ENCODE data around the gene HEATR1. TPM values are rescaled to one million over a fixed set of nuclear protein-coding genes. Genes with fewer than 3 reads are reported as not detected.
A peak's percentile ranks its signal among the peaks of the same experiment; 100 is the strongest.
"Not testable (repeated sequence)": the region's sequence is repeated elsewhere in the genome, so short reads cannot be mapped to it uniquely, and the experiment has no call there.

The HEATR1 gene
- total RNA-seq, 8 experiments from 2014 or later, result 17.4 to 51.4 (median 31.4) TPM

- in situ Hi-C loops (cut with MboI; ENCODE audit: low pct_unique_long_range_greater_than_20kb in 2 of 9, low sequenced_read_pairs in 9 of 9, unreplicated experiment in 9 of 9); H3K4me3 ChIP-seq; H3K27ac ChIP-seq; H3K4me1 ChIP-seq (replicated peaks in 1 of 2); ATAC-seq (replicated peaks in 6 of 8): not testable (repeated sequence)
- WGBS, 10 experiments, result 73 to 100% (median 85%) methylated on average over 1 to 7 of the region's 7 CpGs; no CpG with 5 or more reads in 1 of the 10 experiments
Measured at GRCh38 chr1:236577041-236577440, 27.3 kb downstream of the HEATR1 start.

- in situ Hi-C loops (cut with MboI; ENCODE audit: low pct_unique_long_range_greater_than_20kb in 2 of 9, low sequenced_read_pairs in 9 of 9, unreplicated experiment in 9 of 9), result no loop called here
- WGBS, 10 experiments, result 0 to 84% (median 50%) methylated on average over 1 to 2 of the region's 2 CpGs
- no peak overlapping the region for H3K4me3 ChIP-seq
- no peaks in the 10 kb centered on the region for H3K4me1 ChIP-seq (replicated peaks in 1 of 2)
- H3K27ac ChIP-seq, result no peak overlapping the region
- ATAC-seq (replicated peaks in 6 of 8), result no peak
Measured at GRCh38 chr1:236576004-236576403, 28.3 kb downstream of the HEATR1 start.

GRCh38 chr1:236575523-236575922 lies 28.8 kb downstream of the HEATR1 start:
- no peak for ATAC-seq (replicated peaks in 6 of 8)
- no peak overlapping the region for H3K27ac ChIP-seq

GRCh38 chr1:236568285-236568894 lies 35.9 kb downstream of the HEATR1 start:
- Histone ChIP-seq H3K27ac (peak overlapping the region in 1 of 2 donors; percentile 34), H3K4me3 (no peak overlapping the region), H3K4me1 (replicated peaks in 1 of 2) (peaks cover 0 to 8% of the 10 kb centered on the region in 2 donors)
- WGBS, 10 experiments, result 40 to 93% (median 80%) methylated on average over 1 to 2 of the region's 2 CpGs; no CpG with 5 or more reads in 1 of the 10 experiments
- peak in 7 of 8 experiments; percentile 58 to 91 (median 74) for ATAC-seq (replicated peaks in 6 of 8)
- in situ Hi-C loops (cut with MboI; ENCODE audit: low pct_unique_long_range_greater_than_20kb in 2 of 9, low sequenced_read_pairs in 9 of 9, unreplicated experiment in 9 of 9), result no loop called here

More at GRCh38 chr1:236575523-236575922, 28.8 kb downstream of the HEATR1 start:
- Histone ChIP-seq H3K4me3 (no peak overlapping the region), H3K4me1 (replicated peaks in 1 of 2) (no peaks in the 10 kb centered on the region)
- in situ Hi-C loops (cut with MboI; ENCODE audit: low pct_unique_long_range_greater_than_20kb in 2 of 9, low sequenced_read_pairs in 9 of 9, unreplicated experiment in 9 of 9), result no loop called here
- WGBS, 10 experiments, result 63 to 100% (median 90%) methylated on average over 1 to 3 of the region's 3 CpGs

- WGBS, 10 experiments, result 60 to 100% (median 94%) methylated on average over 1 to 5 of the region's 5 CpGs
- no peak for ATAC-seq (replicated peaks in 6 of 8)
- H3K4me3 ChIP-seq, result no peak overlapping the region
- H3K4me1 ChIP-seq (replicated peaks in 1 of 2), result peaks cover 0 to 8% of the 10 kb centered on the region in 2 donors
- in situ Hi-C loops (cut with MboI; ENCODE audit: low pct_unique_long_range_greater_than_20kb in 2 of 9, low sequenced_read_pairs in 9 of 9, unreplicated experiment in 9 of 9), result no loop called here
- H3K27ac ChIP-seq, result no peak overlapping the region
Measured at GRCh38 chr1:236565530-236565929, 38.8 kb downstream of the HEATR1 start.

GRCh38 chr1:236561976-236562375 lies 42.3 kb downstream of the HEATR1 start:
- no peak overlapping the region for H3K27ac ChIP-seq
- in situ Hi-C loops (cut with MboI; ENCODE audit: low pct_unique_long_range_greater_than_20kb in 2 of 9, low sequenced_read_pairs in 9 of 9, unreplicated experiment in 9 of 9), result no loop called here
- WGBS, 10 experiments, result 40 to 100% (median 78%) methylated on average over 1 to 2 of the region's 2 CpGs; no CpG with 5 or more reads in 3 of the 10 experiments
- no peak overlapping the region for H3K4me3 ChIP-seq
- H3K4me1 ChIP-seq (replicated peaks in 1 of 2), result no peaks in the 10 kb centered on the region
- no peak for ATAC-seq (replicated peaks in 6 of 8)

GRCh38 chr1:236560213-236560771 lies 44.0 kb downstream of the HEATR1 start:
- H3K4me1 ChIP-seq (replicated peaks in 1 of 2), result no peaks in the 10 kb centered on the region
- H3K27ac ChIP-seq, result no peak overlapping the region
- no peak overlapping the region for H3K4me3 ChIP-seq
- ATAC-seq (replicated peaks in 6 of 8), result no peak
- 75 to 100% (median 95%) methylated on average over 1 to 7 of the region's 7 CpGs; no CpG with 5 or more reads in 2 of the 10 experiments for WGBS, 10 experiments
- in situ Hi-C loops (cut with MboI; ENCODE audit: low pct_unique_long_range_greater_than_20kb in 2 of 9, low sequenced_read_pairs in 9 of 9, unreplicated experiment in 9 of 9), result no loop called here

GRCh38 chr1:236558846-236559245 lies 45.5 kb downstream of the HEATR1 start:
- no peak overlapping the region for H3K27ac ChIP-seq
- in situ Hi-C loops (cut with MboI; ENCODE audit: low pct_unique_long_range_greater_than_20kb in 2 of 9, low sequenced_read_pairs in 9 of 9, unreplicated experiment in 9 of 9), result no loop called here
- WGBS, 10 experiments, result 81 to 100% (median 90%) methylated on average over 2 to 3 of the region's 3 CpGs; no CpG with 5 or more reads in 3 of the 10 experiments
- H3K4me1 ChIP-seq (replicated peaks in 1 of 2), result no peaks in the 10 kb centered on the region
- H3K4me3 ChIP-seq, result no peak overlapping the region
- ATAC-seq (replicated peaks in 6 of 8), result peak in 2 of 8 experiments; percentile 29 to 50

- Histone ChIP-seq H3K27ac (no peak overlapping the region), H3K4me1 (replicated peaks in 1 of 2) (no peaks in the 10 kb centered on the region), H3K4me3 (no peak overlapping the region)
- WGBS, 10 experiments, result 75 to 100% (median 91%) methylated on average over 1 to 9 of the region's 9 CpGs; no CpG with 5 or more reads in 1 of the 10 experiments
- in situ Hi-C loops (cut with MboI; ENCODE audit: low pct_unique_long_range_greater_than_20kb in 2 of 9, low sequenced_read_pairs in 9 of 9, unreplicated experiment in 9 of 9), result no loop called here
- ATAC-seq (replicated peaks in 6 of 8), result no peak
Measured at GRCh38 chr1:236558081-236558480, 46.2 kb downstream of the HEATR1 start.

GRCh38 chr1:236556606-236557005 lies 47.7 kb downstream of the HEATR1 start:
- 53 to 100% (median 82%) methylated on average over 1 to 7 of the region's 7 CpGs for WGBS, 10 experiments

GRCh38 chr1:236553370-236553769 lies 50.9 kb downstream of the HEATR1 start:
- peaks cover 0 to 6% of the 10 kb centered on the region in 2 donors for H3K4me1 ChIP-seq (replicated peaks in 1 of 2)
- in situ Hi-C loops (cut with MboI; ENCODE audit: low pct_unique_long_range_greater_than_20kb in 2 of 9, low sequenced_read_pairs in 9 of 9, unreplicated experiment in 9 of 9), result no loop called here
- 51 to 100% (median 88%) methylated on average over 1 to 8 of the region's 8 CpGs; no CpG with 5 or more reads in 2 of the 10 experiments for WGBS, 10 experiments
- no peak overlapping the region for H3K4me3 ChIP-seq
- ATAC-seq (replicated peaks in 6 of 8), result no peak
- H3K27ac ChIP-seq, result no peak overlapping the region

More at GRCh38 chr1:236556606-236557005, 47.7 kb downstream of the HEATR1 start:
- Histone ChIP-seq H3K4me1 (replicated peaks in 1 of 2) (no peaks in the 10 kb centered on the region), H3K4me3 (no peak overlapping the region), H3K27ac (no peak overlapping the region)
- in situ Hi-C loops (cut with MboI; ENCODE audit: low pct_unique_long_range_greater_than_20kb in 2 of 9, low sequenced_read_pairs in 9 of 9, unreplicated experiment in 9 of 9), result no loop called here
- ATAC-seq (replicated peaks in 6 of 8), result no peak

GRCh38 chr1:236552901-236553300 lies 51.4 kb downstream of the HEATR1 start:
- ATAC-seq (replicated peaks in 6 of 8), result no peak
- Histone ChIP-seq H3K4me3 (no peak overlapping the region), H3K4me1 (replicated peaks in 1 of 2) (peaks cover 3 to 10% of the 10 kb centered on the region in 2 donors), H3K27ac (no peak overlapping the region)
- in situ Hi-C loops (cut with MboI; ENCODE audit: low pct_unique_long_range_greater_than_20kb in 2 of 9, low sequenced_read_pairs in 9 of 9, unreplicated experiment in 9 of 9), result no loop called here
- 0 to 80% (median 33%) methylated on average over 1 of the region's 1 CpG; no CpG with 5 or more reads in 3 of the 10 experiments for WGBS, 10 experiments

GRCh38 chr1:236552096-236552495 lies 52.2 kb downstream of the HEATR1 start:
- ATAC-seq (replicated peaks in 6 of 8), result no peak
- in situ Hi-C loops (cut with MboI; ENCODE audit: low pct_unique_long_range_greater_than_20kb in 2 of 9, low sequenced_read_pairs in 9 of 9, unreplicated experiment in 9 of 9), result no loop called here
- Histone ChIP-seq H3K27ac (no peak overlapping the region), H3K4me1 (replicated peaks in 1 of 2) (peaks cover 3 to 14% of the 10 kb centered on the region in 2 donors), H3K4me3 (no peak overlapping the region)
- 40 to 100% (median 85%) methylated on average over 1 to 6 of the region's 6 CpGs for WGBS, 10 experiments
